HG02642 (cell line): ENCODE measurements around the gene SRXN1.
"Not testable (repeated sequence)": the region's sequence is repeated elsewhere in the genome, so short reads cannot be mapped to it uniquely, and the experiment has no call there.

Source experiments
- ATAC-seq: cut with Tn5 transposase; IDR thresholded peaks from one replicate; pipeline ENCODE4 v1.9.1; 2021; ENCODE audit warnings: mild to moderate bottlenecking; ENCODE audit not compliant: unreplicated experiment, poor library complexity

The SRXN1 gene

GRCh38 chr20:653110-653589 lies at the start of gene SRXN1:
Gene SRXN1 (minus strand): TSS chr20:653200. CDS start chr20:653185, 15 bp downstream.
- peak; percentile 90 for ATAC-seq

GRCh38 chr20:701401-702129 lies 48.6 kb upstream of the SRXN1 start:
- ATAC-seq: no peak

- no peak for ATAC-seq
Measured at GRCh38 chr20:699811-700338, 46.9 kb upstream of the SRXN1 start.

GRCh38 chr20:699342-699741 lies 46.3 kb upstream of the SRXN1 start:
- no peak for ATAC-seq

GRCh38 chr20:698276-698675 lies 45.3 kb upstream of the SRXN1 start:
- no peak for ATAC-seq

GRCh38 chr20:697826-698225 lies 44.8 kb upstream of the SRXN1 start:
- ATAC-seq: no peak

GRCh38 chr20:695165-695866 lies 42.3 kb upstream of the SRXN1 start:
- no peak for ATAC-seq

GRCh38 chr20:694496-694895 lies 41.5 kb upstream of the SRXN1 start:
- ATAC-seq: no peak

- ATAC-seq: not testable (repeated sequence)
Measured at GRCh38 chr20:693786-694185, 40.8 kb upstream of the SRXN1 start.

- ATAC-seq: no peak
Measured at GRCh38 chr20:692044-692443, 39.0 kb upstream of the SRXN1 start.

- no peak for ATAC-seq
Measured at GRCh38 chr20:689947-690346, 36.9 kb upstream of the SRXN1 start.

- no peak for ATAC-seq
Measured at GRCh38 chr20:689348-689747, 36.3 kb upstream of the SRXN1 start.

- no peak for ATAC-seq
Measured at GRCh38 chr20:688809-689212, 35.8 kb upstream of the SRXN1 start.

GRCh38 chr20:687468-688203 lies 34.6 kb upstream of the SRXN1 start:
- ATAC-seq: no peak

GRCh38 chr20:684676-685319 lies 31.8 kb upstream of the SRXN1 start:
- no peak for ATAC-seq

GRCh38 chr20:682123-682522 lies 29.1 kb upstream of the SRXN1 start:
- ATAC-seq: no peak

- no peak for ATAC-seq
Measured at GRCh38 chr20:680638-681187, 27.7 kb upstream of the SRXN1 start.

- no peak for ATAC-seq
Measured at GRCh38 chr20:677957-678356, 25.0 kb upstream of the SRXN1 start.

- ATAC-seq: no peak
Measured at GRCh38 chr20:676967-677366, 24.0 kb upstream of the SRXN1 start.

GRCh38 chr20:676315-676937 lies 23.4 kb upstream of the SRXN1 start:
- ATAC-seq: no peak
